Nucleus accumbens (tissue), 56 donors: ENCODE data around the gene TRIM14.

Experiments
- DNase-seq, 56 donors: peaks; one replicate each; lab custom pipeline; 2025; lab: John Stamatoyannopoulos, UW

Gene TRIM14

GRCh38 chr9:98118640-98119601 is at the start of gene TRIM14:
TSS of gene TRIM14 (minus strand) at chr9:98119222. CDS start at chr9:98119188, 34 bp downstream.
- DNase-seq = peak in 22 of 56 donors; percentile 9 to 51 (median 18)

GRCh38 chr9:98168153-98168780 is 49.2 kb upstream of the TRIM14 start:
- DNase-seq = no peak

- no peak for DNase-seq
Measured at GRCh38 chr9:98164912-98165311, 45.9 kb upstream of the TRIM14 start.

- DNase-seq = no peak
Measured at GRCh38 chr9:98162613-98163012, 43.6 kb upstream of the TRIM14 start.

GRCh38 chr9:98161851-98162250 is 42.8 kb upstream of the TRIM14 start:
- DNase-seq = no peak

- no peak for DNase-seq
Measured at GRCh38 chr9:98159790-98160189, 40.8 kb upstream of the TRIM14 start.

- DNase-seq = no peak
Measured at GRCh38 chr9:98159301-98159700, 40.3 kb upstream of the TRIM14 start.

GRCh38 chr9:98158071-98158831 is 39.2 kb upstream of the TRIM14 start:
- DNase-seq = no peak

- no peak for DNase-seq
Measured at GRCh38 chr9:98157372-98157771, 38.4 kb upstream of the TRIM14 start.

- no peak for DNase-seq
Measured at GRCh38 chr9:98154678-98155077, 35.7 kb upstream of the TRIM14 start.

GRCh38 chr9:98152526-98152925 is 33.5 kb upstream of the TRIM14 start:
- no peak for DNase-seq

- DNase-seq = no peak
Measured at GRCh38 chr9:98150721-98151120, 31.7 kb upstream of the TRIM14 start.

GRCh38 chr9:98150164-98150563 is 31.1 kb upstream of the TRIM14 start:
- DNase-seq = no peak

- DNase-seq = no peak
Measured at GRCh38 chr9:98149422-98149821, 30.4 kb upstream of the TRIM14 start.

- no peak for DNase-seq
Measured at GRCh38 chr9:98148486-98148885, 29.5 kb upstream of the TRIM14 start.

- no peak for DNase-seq
Measured at GRCh38 chr9:98147582-98147981, 28.6 kb upstream of the TRIM14 start.

- no peak for DNase-seq
Measured at GRCh38 chr9:98146101-98146991, 27.3 kb upstream of the TRIM14 start.

- no peak for DNase-seq
Measured at GRCh38 chr9:98144631-98145030, 25.6 kb upstream of the TRIM14 start.

GRCh38 chr9:98144076-98144475 is 25.1 kb upstream of the TRIM14 start:
- DNase-seq = no peak

GRCh38 chr9:98142925-98143481 is 24.0 kb upstream of the TRIM14 start:
- no peak for DNase-seq
